ENCODE data around the gene RASAL2.

The RASAL2 gene

DNA sequence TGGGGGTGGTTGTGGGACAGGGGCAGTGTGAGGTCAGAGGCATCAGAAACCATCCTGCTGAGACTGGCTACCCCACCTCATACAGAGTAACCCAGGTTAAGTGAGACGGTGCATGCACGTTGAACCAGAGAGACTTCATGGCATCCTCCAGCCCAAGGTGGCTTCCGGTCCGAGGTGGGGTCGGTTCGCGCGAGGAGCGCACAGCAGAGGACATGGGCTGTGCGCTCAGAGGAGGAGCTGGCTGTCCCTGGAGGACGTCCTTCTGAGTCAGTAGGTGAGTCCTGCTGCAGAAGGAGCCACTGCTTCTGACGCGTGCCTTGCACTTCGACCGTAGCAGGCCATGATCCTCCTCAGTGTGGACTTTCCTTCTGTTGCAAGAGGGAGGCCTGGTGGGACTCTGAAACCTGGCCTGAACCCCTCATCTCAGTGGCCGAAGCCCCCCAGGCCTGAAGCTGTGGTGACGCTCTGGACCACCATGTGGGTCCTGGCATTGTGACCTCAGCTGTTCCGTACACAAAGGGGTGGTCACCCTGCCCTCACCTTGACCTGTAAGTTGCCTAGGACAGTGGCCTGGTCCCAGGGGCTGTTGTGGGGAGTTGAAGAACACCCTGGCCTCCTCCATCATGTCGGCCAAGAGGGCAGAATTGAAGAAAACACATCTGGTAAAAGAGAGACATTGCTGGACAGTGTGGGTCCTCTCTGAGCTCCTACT is 418.8 kb downstream of the RASAL2 start, which contains the start of gene TEX35:
TEX35 (plus strand) TSS at position 544 of the 712 bp plus-strand sequence; CDS start at position 624, 80 bp downstream.
- no peaks in the 10 kb centered on the region for H4K20me1 ChIP-seq (ENCODE audit: insufficient read depth, low read length)
- H2AFZ ChIP-seq (ENCODE audit: low read depth, low read length) = no peak within 1 kb of the TSS
- TF ChIP-seq, protein P1, sequence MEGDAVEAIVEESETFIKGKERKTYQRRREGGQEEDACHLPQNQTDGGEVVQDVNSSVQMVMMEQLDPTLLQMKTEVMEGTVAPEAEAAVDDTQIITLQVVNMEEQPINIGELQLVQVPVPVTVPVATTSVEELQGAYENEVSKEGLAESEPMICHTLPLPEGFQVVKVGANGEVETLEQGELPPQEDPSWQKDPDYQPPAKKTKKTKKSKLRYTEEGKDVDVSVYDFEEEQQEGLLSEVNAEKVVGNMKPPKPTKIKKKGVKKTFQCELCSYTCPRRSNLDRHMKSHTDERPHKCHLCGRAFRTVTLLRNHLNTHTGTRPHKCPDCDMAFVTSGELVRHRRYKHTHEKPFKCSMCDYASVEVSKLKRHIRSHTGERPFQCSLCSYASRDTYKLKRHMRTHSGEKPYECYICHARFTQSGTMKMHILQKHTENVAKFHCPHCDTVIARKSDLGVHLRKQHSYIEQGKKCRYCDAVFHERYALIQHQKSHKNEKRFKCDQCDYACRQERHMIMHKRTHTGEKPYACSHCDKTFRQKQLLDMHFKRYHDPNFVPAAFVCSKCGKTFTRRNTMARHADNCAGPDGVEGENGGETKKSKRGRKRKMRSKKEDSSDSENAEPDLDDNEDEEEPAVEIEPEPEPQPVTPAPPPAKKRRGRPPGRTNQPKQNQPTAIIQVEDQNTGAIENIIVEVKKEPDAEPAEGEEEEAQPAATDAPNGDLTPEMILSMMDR (IDR thresholded peaks at IDR 0.05; ENCODE audit: low read depth, low read length) = no peak
- no peak for TF ChIP-seq EZH2phosphoT487 (IDR thresholded peaks at IDR 0.05; ENCODE audit: low read depth)
- no peaks in the 10 kb centered on the region for H3K79me2 ChIP-seq (ENCODE audit: low read length)
- no peaks in the 10 kb centered on the region for H3K9me3 ChIP-seq (ENCODE audit: insufficient read depth, low read length)
- H3K4me1 ChIP-seq (ENCODE audit: low read length) = no peaks in the 10 kb centered on the region
- no peak within 1 kb of the TSS for H3K27ac ChIP-seq (ENCODE audit: low read length)
- no peak within 1 kb of the TSS for H3K4me2 ChIP-seq (ENCODE audit: low read length)
- H3K27me3 ChIP-seq (ENCODE audit: low read depth, low read length) = no peaks in the 10 kb centered on the region
- no peak within 1 kb of the TSS for H3K4me3 ChIP-seq (ENCODE audit: low read length)
- H3K9ac ChIP-seq (ENCODE audit: low read length) = no peak within 1 kb of the TSS
- H3K36me3 ChIP-seq (replicated peaks; ENCODE audit: low read depth, low read length) = no peaks in the 10 kb centered on the region

DNA sequence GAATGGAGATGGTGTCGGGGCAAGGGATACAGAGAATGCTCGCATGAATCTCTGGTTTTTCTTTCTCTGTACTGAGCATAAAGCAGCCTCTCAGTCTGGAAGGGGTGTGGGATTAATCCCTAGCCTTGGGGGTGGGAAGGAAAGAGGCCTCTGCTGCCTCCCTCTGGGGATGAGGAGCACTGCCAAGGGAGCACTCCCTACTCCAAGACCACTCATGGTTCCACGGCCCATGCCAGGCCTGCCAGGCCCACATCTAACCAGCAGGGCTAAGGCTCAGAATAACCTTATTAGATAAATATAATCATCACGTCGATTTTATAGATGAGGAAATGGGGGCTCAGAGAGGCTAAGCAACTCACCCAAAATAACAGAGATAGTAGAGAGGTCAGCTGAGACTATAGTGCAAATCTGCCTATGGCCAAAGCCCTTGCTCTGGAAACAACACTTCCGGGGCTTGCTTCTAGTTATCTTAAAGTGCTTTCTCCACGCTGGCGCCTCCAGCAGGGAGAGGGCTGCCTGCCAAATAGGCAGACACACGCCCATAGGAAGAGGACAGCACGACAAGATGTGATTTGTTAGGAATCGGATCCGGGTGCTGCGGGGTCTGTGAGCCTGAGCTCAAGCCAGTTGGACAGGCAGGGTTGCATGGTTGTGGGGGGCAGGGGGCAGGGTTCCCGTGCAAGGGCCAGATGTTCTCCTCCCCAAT is 419.5 kb downstream of the RASAL2 start:
- H3K27me3 ChIP-seq (ENCODE audit: low read depth, low read length) = no peaks in the 10 kb centered on the region
- H3K9me3 ChIP-seq (ENCODE audit: insufficient read depth, low read length) = no peaks in the 10 kb centered on the region
- H3K27ac ChIP-seq (ENCODE audit: low read length) = no peak overlapping the region
- no peak overlapping the region for H3K4me3 ChIP-seq (ENCODE audit: low read length)
- H3K36me3 ChIP-seq (replicated peaks; ENCODE audit: low read depth, low read length) = no peaks in the 10 kb centered on the region
- TF ChIP-seq, protein P1 (IDR thresholded peaks at IDR 0.05; ENCODE audit: low read depth, low read length) = peak; percentile 37
- no peak for TF ChIP-seq EZH2phosphoT487 (IDR thresholded peaks at IDR 0.05; ENCODE audit: low read depth)
- H2AFZ ChIP-seq (ENCODE audit: low read depth, low read length) = no peak overlapping the region
- no peaks in the 10 kb centered on the region for H3K4me1 ChIP-seq (ENCODE audit: low read length)
- H3K79me2 ChIP-seq (ENCODE audit: low read length) = no peaks in the 10 kb centered on the region
- H4K20me1 ChIP-seq (ENCODE audit: insufficient read depth, low read length) = no peaks in the 10 kb centered on the region
- no peak overlapping the region for H3K9ac ChIP-seq (ENCODE audit: low read length)
- H3K4me2 ChIP-seq (ENCODE audit: low read length) = no peak overlapping the region

DNA sequence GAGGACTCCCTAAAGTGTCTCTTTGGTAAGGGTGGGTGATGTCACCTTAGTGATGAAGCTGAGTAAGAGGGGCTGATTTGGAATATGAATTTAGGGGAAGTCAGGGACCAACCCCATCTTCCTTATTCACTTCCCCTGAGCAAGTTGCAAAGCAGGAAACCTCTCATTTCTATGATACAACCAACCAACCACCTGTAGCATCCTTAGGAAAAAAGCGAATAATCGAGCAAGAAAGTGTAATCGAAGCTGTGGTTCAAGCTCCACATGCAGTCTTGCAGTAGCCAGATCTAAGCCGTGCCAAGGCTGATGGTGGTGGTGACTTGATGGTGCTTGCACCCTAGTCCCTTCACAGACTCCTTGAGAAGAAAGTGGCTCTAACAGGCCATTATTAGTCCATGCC is 422.2 kb downstream of the RASAL2 start:
- H3K4me3 ChIP-seq (ENCODE audit: low read length) = no peak overlapping the region
- no peak overlapping the region for H3K4me2 ChIP-seq (ENCODE audit: low read length)
- no peaks in the 10 kb centered on the region for H3K4me1 ChIP-seq (ENCODE audit: low read length)

DNA sequence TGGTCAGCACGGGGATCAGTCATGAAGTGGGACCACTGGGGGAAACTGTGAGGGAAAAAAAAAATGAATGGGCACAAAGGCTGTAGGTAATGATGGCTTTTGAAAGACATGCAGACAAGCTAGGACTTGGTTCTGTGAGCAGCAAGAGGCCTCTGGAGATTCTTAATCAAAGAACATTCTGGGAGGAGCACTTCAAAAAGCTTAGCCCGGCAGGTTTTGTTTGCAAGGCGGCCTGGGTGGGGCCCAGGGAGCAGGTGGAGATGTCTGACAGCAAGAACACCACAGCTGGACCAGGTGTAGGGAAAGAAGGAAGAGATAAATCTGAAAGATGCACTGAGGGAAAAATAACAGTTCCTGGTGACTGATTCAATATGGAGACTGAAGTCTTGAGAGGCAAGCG is 425.0 kb downstream of the RASAL2 start:
- Histone ChIP-seq H3K4me2 (ENCODE audit: low read length) (no peak overlapping the region), H3K9me3 (ENCODE audit: insufficient read depth, low read length) (no peaks in the 10 kb centered on the region), H3K36me3 (replicated peaks; ENCODE audit: low read depth, low read length) (no peaks in the 10 kb centered on the region), H3K4me1 (ENCODE audit: low read length) (no peaks in the 10 kb centered on the region), H4K20me1 (ENCODE audit: insufficient read depth, low read length) (no peaks in the 10 kb centered on the region), H3K9ac (ENCODE audit: low read length) (no peak overlapping the region), H3K27me3 (ENCODE audit: low read depth, low read length) (no peaks in the 10 kb centered on the region), H2AFZ (ENCODE audit: low read depth, low read length) (no peak overlapping the region), H3K79me2 (ENCODE audit: low read length) (no peaks in the 10 kb centered on the region), H3K4me3 (ENCODE audit: low read length) (no peak overlapping the region), H3K27ac (ENCODE audit: low read length) (no peak overlapping the region)
- TF ChIP-seq, protein P1 (IDR thresholded peaks at IDR 0.05; ENCODE audit: low read depth, low read length) = no peak
- TF ChIP-seq EZH2phosphoT487 (IDR thresholded peaks at IDR 0.05; ENCODE audit: low read depth) = no peak

More for the DNA sequence above, 422.2 kb downstream of the RASAL2 start:
- TF ChIP-seq, protein P1 (IDR thresholded peaks at IDR 0.05; ENCODE audit: low read depth, low read length) = no peak
- TF ChIP-seq EZH2phosphoT487 (IDR thresholded peaks at IDR 0.05; ENCODE audit: low read depth) = no peak
- no peaks in the 10 kb centered on the region for H3K36me3 ChIP-seq (replicated peaks; ENCODE audit: low read depth, low read length)
- no peak overlapping the region for H3K9ac ChIP-seq (ENCODE audit: low read length)
- H2AFZ ChIP-seq (ENCODE audit: low read depth, low read length) = no peak overlapping the region
- no peaks in the 10 kb centered on the region for H3K27me3 ChIP-seq (ENCODE audit: low read depth, low read length)
- no peaks in the 10 kb centered on the region for H3K9me3 ChIP-seq (ENCODE audit: insufficient read depth, low read length)
- no peaks in the 10 kb centered on the region for H3K79me2 ChIP-seq (ENCODE audit: low read length)
- no peaks in the 10 kb centered on the region for H4K20me1 ChIP-seq (ENCODE audit: insufficient read depth, low read length)
- no peak overlapping the region for H3K27ac ChIP-seq (ENCODE audit: low read length)
